GM13976 (cell line): Measurements from ENCODE around the gene MAPK1IP1L.
A peak's percentile ranks its signal among the peaks of the same experiment; 100 is the strongest.
"Not testable (repeated sequence)": the region's sequence is repeated elsewhere in the genome, so short reads cannot be mapped to it uniquely, and the experiment has no call there.

Experiments used
- DNase-seq: peaks from one replicate; pipeline ENCODE4 v3.0.0; 2012; ENCODE audit warnings: low spot score
- CTCF ChIP-seq: IDR thresholded peaks from 2 replicates; pipeline ENCODE4 v1.5.1; 2012; ENCODE audit warnings: borderline replicate concordance, mild to moderate bottlenecking; ENCODE audit not compliant: insufficient read depth; ENCODE audit errors: extremely low read depth, missing control alignments, control extremely low read depth
- in situ Hi-C: fragments of 300-500 bp; cut with MboI; formaldehyde crosslinking; loops from one replicate; pipeline ENCODE4 v1.12.0; 2022; ENCODE audit warnings: low sequenced_read_pairs, mixed read lengths, inconsistent platforms; ENCODE audit not compliant: unreplicated experiment

MAPK1IP1L gene

DNA sequence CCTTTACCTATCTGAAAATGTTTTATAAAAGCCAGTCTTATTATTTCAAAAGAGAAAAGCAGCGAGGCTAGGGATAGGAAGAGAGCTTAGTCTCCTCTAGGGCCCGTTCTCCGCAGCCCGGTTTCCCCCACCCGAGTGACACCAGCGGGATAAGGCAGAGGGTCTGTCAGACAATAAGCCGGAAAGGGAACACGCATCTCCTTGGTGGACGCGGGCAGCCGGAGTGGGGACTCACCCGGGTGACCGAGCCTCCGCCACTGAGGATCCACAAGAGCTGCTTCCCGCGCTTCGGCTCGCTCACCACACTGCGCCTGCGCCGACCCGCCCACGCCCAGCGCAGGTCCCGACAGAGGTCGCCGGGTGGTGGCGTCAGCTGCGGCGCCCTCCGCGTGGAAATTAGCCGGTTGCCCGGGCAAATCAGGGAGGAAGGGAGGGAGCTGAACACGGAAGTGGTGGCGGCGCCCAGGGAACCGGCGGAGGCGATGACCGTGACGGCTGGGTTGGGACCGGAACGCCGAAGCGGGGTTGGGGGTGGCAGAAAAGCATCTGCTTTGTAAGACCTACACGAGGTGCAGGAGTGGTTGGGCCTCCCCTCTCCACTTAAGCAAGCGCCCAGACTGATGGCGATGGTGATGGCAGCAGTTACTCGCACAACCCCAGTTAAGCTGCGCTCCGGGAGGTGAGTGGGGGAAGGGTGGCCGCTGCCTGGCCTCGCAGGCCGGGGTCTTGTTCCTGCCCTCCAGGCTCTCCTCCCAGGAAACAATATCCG is 24.5 kb upstream of the MAPK1IP1L start, which contains the start of the genes SOCS4 and WDHD1:
SOCS4 (plus strand) TSS at position 444 of the 769 bp plus-strand sequence. CDS start 15,806 bp downstream, outside the sequence.
WDHD1 (minus strand) TSS at position 307 of the 769 bp plus-strand sequence. CDS start 312 bp downstream, outside the sequence.
- DNase-seq, result peak; percentile 96
- in situ Hi-C loops, result no loop called here
- TF ChIP-seq CTCF, result no peak

GRCh38 chr14:55028066-55028465 is 23.4 kb upstream of the MAPK1IP1L start:
- no peak for TF ChIP-seq CTCF
- no peak for DNase-seq
- in situ Hi-C loops, result no loop called here

- no peak for DNase-seq
- in situ Hi-C loops, result no loop called here
- TF ChIP-seq CTCF, result no peak
These were observed 23.0 kb upstream of the MAPK1IP1L start for GRCh38 chr14:55028476-55028875.

GRCh38 chr14:55031190-55031589 is 20.3 kb upstream of the MAPK1IP1L start:
- DNase-seq, result no peak
- in situ Hi-C loops, result no loop called here
- no peak for TF ChIP-seq CTCF

GRCh38 chr14:55037995-55038394 is 13.5 kb upstream of the MAPK1IP1L start:
- in situ Hi-C loops, DNase-seq: not testable (repeated sequence)

- DNase-seq, result no peak
- in situ Hi-C loops, result no loop called here
- no peak for TF ChIP-seq CTCF
These were observed 12.7 kb upstream of the MAPK1IP1L start for GRCh38 chr14:55038708-55039107.

GRCh38 chr14:55043528-55043927 is 7.9 kb upstream of the MAPK1IP1L start:
- in situ Hi-C loops, result no loop called here
- TF ChIP-seq CTCF, result no peak
- no peak for DNase-seq
